Testis (tissue), 3 donors: ENCODE results near the gene POU6F2. TPM values are rescaled to one million over a fixed set of nuclear protein-coding genes. Genes with fewer than 3 reads are reported as not detected.

ENCODE experiments used
- DNase-seq: peaks from one replicate; pipeline ENCODE4 v3.0.0-alpha.2; 2019
- H3K27ac ChIP-seq, 2 donors: fragments of 200-600 bp; sonication (generic); one replicate each; pipeline ENCODE4 v1.5.1; 2019
- H3K27me3 ChIP-seq: fragments of 200-600 bp; sonication (generic); one replicate; pipeline ENCODE4 v1.5.1; 2019
- H3K36me3 ChIP-seq: fragments of 200-600 bp; sonication (generic); one replicate; pipeline ENCODE4 v1.5.1; 2017; ENCODE audit warnings: low read depth; ENCODE audit errors: missing control alignments
- H3K4me1 ChIP-seq: fragments of 200-600 bp; sonication (generic); one replicate; pipeline ENCODE4 v1.5.1; 2019
- H3K4me3 ChIP-seq, 2 donors: fragments of 200-600 bp; sonication (generic); one replicate each; pipeline ENCODE4 v1.5.1; 2017 to 2019
- H3K9me3 ChIP-seq: fragments of 200-600 bp; sonication (generic); one replicate; pipeline ENCODE4 v1.5.1; 2017
- CTCF ChIP-seq, 3 experiments: fragments of 450-650 bp in 2 of 3; fragments of 200-600 bp in 1 of 3; sonication (generic) in 1 of 3; IDR thresholded peaks; one replicate each; pipeline ENCODE4 v1.5.1; 2016 to 2019; ENCODE audit warnings: antibody characterized with exemption in 3 of 3, mild to moderate bottlenecking in 2 of 3, moderate library complexity in 1 of 3
- POLR2A ChIP-seq: fragments of 450-650 bp; IDR thresholded peaks from one replicate; pipeline ENCODE4 v1.6.1; 2017; ENCODE audit warnings: antibody characterized with exemption, mild to moderate bottlenecking, moderate library complexity
- WGBS, 2 donors: methylation state at CpG; one replicate each; pipeline ENCODE4 v1.1.5; 2018; 5-methylcytosine and 5-hydroxymethylcytosine counted together
- intact Hi-C: fragments of 100-400 bp; cut with DNase I; formaldehyde crosslinking; loops from one replicate; pipeline ENCODE4 v1.15.1; 2023; ENCODE audit warnings: low total_unique reads
- polyA plus RNA-seq: library from polyadenylated mRNA; stranded (reverse); fragments of 350-450 nt; fragmentation: Illumina TruSeq; extraction: RNeasy Lipid Tissue Mini Kit (QIAGEN cat#74804); gene quantifications from one replicate; pipeline ENCODE4 v1.2.3, GENCODE V29; 2014; ENCODE audit warnings: low read depth, low replicate concordance; ENCODE audit not compliant: insufficient read depth
- total RNA-seq, 2 donors: library from RNA; depleted of rRNA; stranded (reverse); fragments of >200 nt; gene quantifications; one replicate each; pipeline ENCODE4 v1.2.3, GENCODE V29; 2016

Gene POU6F2
- total and polyA plus RNA-seq, 3 donors from 2014 or later = 1.3 to 3.4 (median 1.7) TPM

DNA sequence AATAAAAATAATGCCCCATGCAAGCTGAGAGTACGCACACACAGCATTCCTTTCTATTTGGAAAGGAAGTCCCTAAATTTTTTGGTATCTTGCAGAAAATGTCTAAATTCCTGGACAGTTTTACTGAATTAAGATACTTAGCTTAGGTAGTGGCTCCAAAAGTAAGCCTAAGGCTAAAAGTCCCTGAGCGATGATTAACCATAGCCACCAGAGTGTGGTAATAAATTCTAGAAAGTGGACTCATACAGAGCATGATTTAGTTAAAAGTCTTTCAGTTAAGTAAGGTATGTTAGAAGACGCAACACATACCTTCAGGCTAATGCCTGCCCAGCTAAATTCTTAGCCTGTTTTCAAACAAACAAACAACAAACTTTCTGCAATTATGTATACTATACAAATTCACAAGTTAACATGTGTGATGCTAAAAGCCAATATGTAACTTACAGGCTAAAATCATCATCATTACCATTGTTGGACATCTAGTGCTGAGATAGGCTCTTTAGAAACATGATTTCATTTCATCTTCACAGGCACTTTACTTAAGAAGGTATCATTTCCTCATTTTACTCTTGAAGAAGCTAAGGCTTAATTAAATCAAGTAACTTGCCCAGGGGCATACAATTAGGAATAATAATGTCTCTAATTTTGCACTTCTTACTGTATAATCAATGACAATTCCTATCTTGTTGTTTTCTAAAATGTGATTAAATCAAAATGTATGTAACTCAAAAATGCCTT is 327.1 kb downstream of the POU6F2 start:
- no peak for TF ChIP-seq CTCF (IDR thresholded peaks at IDR 0.05)
- no peak for TF ChIP-seq POLR2A
- no peak for DNase-seq
- Histone ChIP-seq H3K27ac (no peak overlapping the region), H3K4me1 (no peaks in the 10 kb centered on the region), H3K27me3 (no peaks in the 10 kb centered on the region), H3K9me3 (no peaks in the 10 kb centered on the region), H3K4me3 (no peak overlapping the region), H3K36me3 (no peaks in the 10 kb centered on the region)
- 86% methylated on average over 3 of the region's 3 CpGs for WGBS, 2 donors
- intact Hi-C loops = no loop called here

GRCh38 chr7:39306016-39306570 is 328.4 kb downstream of the POU6F2 start:
- no peak for TF ChIP-seq CTCF (IDR thresholded peaks at IDR 0.05)
- TF ChIP-seq POLR2A = no peak
- Histone ChIP-seq H3K36me3 (no peaks in the 10 kb centered on the region), H3K4me1 (no peaks in the 10 kb centered on the region), H3K27ac (no peak overlapping the region), H3K4me3 (no peak overlapping the region), H3K27me3 (no peaks in the 10 kb centered on the region), H3K9me3 (no peaks in the 10 kb centered on the region)
- DNase-seq = no peak
- intact Hi-C loops = no loop called here
- 60 to 61% methylated on average over 5 of the region's 5 CpGs for WGBS, 2 donors

GRCh38 chr7:39310699-39311098 is 333.0 kb downstream of the POU6F2 start:
- intact Hi-C loops = no loop called here
- Histone ChIP-seq H3K27me3 (no peaks in the 10 kb centered on the region), H3K36me3 (no peaks in the 10 kb centered on the region), H3K27ac (no peak overlapping the region), H3K9me3 (no peaks in the 10 kb centered on the region), H3K4me1 (no peaks in the 10 kb centered on the region), H3K4me3 (no peak overlapping the region)
- WGBS, 2 donors = 68 to 80% methylated on average over 8 of the region's 8 CpGs
- no peak for TF ChIP-seq CTCF (IDR thresholded peaks at IDR 0.05)
- TF ChIP-seq POLR2A = no peak
- no peak for DNase-seq

DNA sequence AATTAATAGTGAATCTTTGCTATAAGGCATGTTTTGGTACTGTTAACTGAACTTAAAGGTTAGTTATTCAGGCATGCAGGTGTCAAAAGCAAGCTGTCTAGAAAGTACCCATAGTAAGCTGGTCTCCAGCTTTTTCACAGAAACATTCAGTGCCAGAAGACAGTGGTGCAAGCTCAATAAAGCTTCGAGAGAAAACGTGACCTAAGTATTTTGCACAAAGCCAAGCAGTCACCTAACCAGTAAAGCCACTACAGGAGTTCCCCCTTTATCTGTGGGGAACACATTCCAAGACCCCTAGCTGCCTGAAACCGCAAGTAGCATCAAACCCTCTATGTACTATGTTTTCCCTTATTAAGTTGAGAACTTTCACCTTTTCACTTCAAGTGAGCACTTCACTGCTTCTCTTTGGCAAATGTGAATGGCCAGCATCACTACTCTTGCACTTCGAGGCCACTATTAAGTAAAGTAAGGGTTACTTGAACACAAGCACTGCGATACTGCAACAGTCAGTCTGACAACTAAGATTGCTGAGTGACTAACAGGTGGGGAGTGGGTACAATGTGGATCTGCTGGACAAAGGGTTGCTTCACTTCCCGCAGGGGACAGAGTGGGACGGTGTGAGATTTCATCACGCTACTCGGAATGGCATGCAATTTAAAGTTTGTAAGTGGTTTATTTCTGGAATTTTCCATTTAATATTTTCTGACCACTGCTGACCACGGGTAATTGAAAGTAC is 334.7 kb downstream of the POU6F2 start:
- no peaks in the 10 kb centered on the region for H3K27me3 ChIP-seq
- DNase-seq = no peak
- H3K27ac ChIP-seq = no peak overlapping the region
- H3K9me3 ChIP-seq = no peaks in the 10 kb centered on the region
- WGBS, 2 donors = 76 to 79% methylated on average over 10 of the region's 10 CpGs
- H3K4me1 ChIP-seq = no peaks in the 10 kb centered on the region
- no peaks in the 10 kb centered on the region for H3K36me3 ChIP-seq
- TF ChIP-seq CTCF (IDR thresholded peaks at IDR 0.05) (no peak), POLR2A (no peak)
- intact Hi-C loops = no loop called here
- H3K4me3 ChIP-seq = no peak overlapping the region
